ENCODE data around the gene RMDN2. TPM values are rescaled to one million over a fixed set of nuclear protein-coding genes. Genes with fewer than 3 reads are reported as not detected.

The RMDN2 gene
- total RNA-seq, 3 donors from 2014 or later (not counting 1 experiment from before 2014, with no cell fraction given) = 8.4 to 10.9 (median 8.4) TPM

- no peaks in the 10 kb centered on the region for H3K9me3 Mint-ChIP-seq
- no peaks in the 10 kb centered on the region for H3K36me3 Mint-ChIP-seq
- peaks cover 23% of the 10 kb centered on the region for H3K4me1 ChIP-seq (ENCODE audit: control insufficient read depth, insufficient read depth, low read length)
- no peak overlapping the region for H3K27ac ChIP-seq (ENCODE audit: low read length)
- peaks cover 28 to 29% of the 10 kb centered on the region in 2 donors for H3K4me1 Mint-ChIP-seq
- H3K9me3 ChIP-seq (ENCODE audit: control insufficient read depth, insufficient read depth, low read length) = no peaks in the 10 kb centered on the region
- 96% methylated on average over 7 of the region's 7 CpGs for WGBS (ENCODE audit: insufficient coverage)
- H3K36me3 ChIP-seq (ENCODE audit: control insufficient read depth, insufficient read depth, low read length) = no peaks in the 10 kb centered on the region
- H3K27me3 Mint-ChIP-seq (ENCODE audit: low read depth in 2 of 2) = no peaks in the 10 kb centered on the region
- no peak for TF ChIP-seq CTCF (IDR thresholded peaks at IDR 0.05)
- H3K27ac Mint-ChIP-seq = no peak overlapping the region
- intact Hi-C loops (cut with micrococcal nuclease) = loop anchor here (5.0 kb wide), 1 partner anchor 378 kb away; no protein-coding TSS in a partner anchor
- no peak overlapping the region for H3K4me3 Mint-ChIP-seq
- no peaks in the 10 kb centered on the region for H3K27me3 ChIP-seq (ENCODE audit: control insufficient read depth, insufficient read depth, low read length)
- no peak for ATAC-seq
- H3K4me3 ChIP-seq (ENCODE audit: low read length) = no peak overlapping the region
- DNase-seq = no peak
These were observed 31.0 kb upstream of the RMDN2 start for GRCh38 chr2:37894047-37894446.

- 82% methylated on average over 2 of the region's 4 CpGs for WGBS (ENCODE audit: insufficient coverage)
- TF ChIP-seq CTCF (IDR thresholded peaks at IDR 0.05) = no peak
- H3K4me3 ChIP-seq (ENCODE audit: low read length) = no peak overlapping the region
- no peaks in the 10 kb centered on the region for H3K36me3 ChIP-seq (ENCODE audit: control insufficient read depth, insufficient read depth, low read length)
- H3K4me1 ChIP-seq (ENCODE audit: control insufficient read depth, insufficient read depth, low read length) = peaks cover 23% of the 10 kb centered on the region
- Mint-ChIP-seq H3K4me1 (peaks cover 28 to 29% of the 10 kb centered on the region in 2 donors), H3K27me3 (ENCODE audit: low read depth in 2 of 2) (no peaks in the 10 kb centered on the region), H3K27ac (no peak overlapping the region), H3K36me3 (no peaks in the 10 kb centered on the region), H3K9me3 (no peaks in the 10 kb centered on the region), H3K4me3 (no peak overlapping the region)
- ATAC-seq (no peak), DNase-seq (no peak)
- H3K27ac ChIP-seq (ENCODE audit: low read length) = no peak overlapping the region
- H3K27me3 ChIP-seq (ENCODE audit: control insufficient read depth, insufficient read depth, low read length) = no peaks in the 10 kb centered on the region
- intact Hi-C loops (cut with micrococcal nuclease) = loop anchor here (5.0 kb wide), 1 partner anchor 378 kb away; no protein-coding TSS in a partner anchor
- no peaks in the 10 kb centered on the region for H3K9me3 ChIP-seq (ENCODE audit: control insufficient read depth, insufficient read depth, low read length)
These were observed 30.5 kb upstream of the RMDN2 start for GRCh38 chr2:37894601-37895000.

GRCh38 chr2:37895140-37895539 lies 29.9 kb upstream of the RMDN2 start:
- Histone ChIP-seq H3K4me3 (ENCODE audit: low read length) (no peak overlapping the region), H3K27me3 (ENCODE audit: control insufficient read depth, insufficient read depth, low read length) (no peaks in the 10 kb centered on the region), H3K36me3 (ENCODE audit: control insufficient read depth, insufficient read depth, low read length) (no peaks in the 10 kb centered on the region), H3K27ac (ENCODE audit: low read length) (no peak overlapping the region), H3K4me1 (ENCODE audit: control insufficient read depth, insufficient read depth, low read length) (peaks cover 23% of the 10 kb centered on the region), H3K9me3 (ENCODE audit: control insufficient read depth, insufficient read depth, low read length) (no peaks in the 10 kb centered on the region)
- Mint-ChIP-seq H3K27me3 (ENCODE audit: low read depth in 2 of 2) (no peaks in the 10 kb centered on the region), H3K4me1 (peaks cover 28 to 29% of the 10 kb centered on the region in 2 donors), H3K27ac (no peak overlapping the region), H3K36me3 (no peaks in the 10 kb centered on the region), H3K4me3 (no peak overlapping the region), H3K9me3 (no peaks in the 10 kb centered on the region)
- intact Hi-C loops (cut with micrococcal nuclease) = no loop called here
- no peak for DNase-seq
- 71% methylated on average over 3 of the region's 3 CpGs for WGBS (ENCODE audit: insufficient coverage)
- no peak for ATAC-seq
- TF ChIP-seq CTCF (IDR thresholded peaks at IDR 0.05) = no peak

GRCh38 chr2:37896319-37896718 lies 28.8 kb upstream of the RMDN2 start:
- Histone ChIP-seq H3K27ac (ENCODE audit: low read length) (no peak overlapping the region), H3K36me3 (ENCODE audit: control insufficient read depth, insufficient read depth, low read length) (no peaks in the 10 kb centered on the region), H3K4me3 (ENCODE audit: low read length) (no peak overlapping the region), H3K4me1 (ENCODE audit: control insufficient read depth, insufficient read depth, low read length) (peaks cover 16% of the 10 kb centered on the region), H3K9me3 (ENCODE audit: control insufficient read depth, insufficient read depth, low read length) (peaks cover 5% of the 10 kb centered on the region), H3K27me3 (ENCODE audit: control insufficient read depth, insufficient read depth, low read length) (no peaks in the 10 kb centered on the region)
- Mint-ChIP-seq H3K4me3 (no peak overlapping the region), H3K27me3 (ENCODE audit: low read depth in 2 of 2) (no peaks in the 10 kb centered on the region), H3K27ac (no peak overlapping the region), H3K9me3 (peaks cover 0 to 2% of the 10 kb centered on the region in 2 donors), H3K36me3 (peaks cover 4% of the 10 kb centered on the region), H3K4me1 (peaks cover 23 to 26% of the 10 kb centered on the region in 2 donors)
- intact Hi-C loops (cut with micrococcal nuclease) = no loop called here
- DNase-seq (no peak), ATAC-seq (no peak)
- 77% methylated on average over 3 of the region's 3 CpGs for WGBS (ENCODE audit: insufficient coverage)
- TF ChIP-seq CTCF (IDR thresholded peaks at IDR 0.05) = no peak

Data from natural killer cell (primary cell).